Right renal pelvis (tissue), 4 donors: ENCODE results near the gene ATP6V0A1. TPM values are rescaled to one million over a fixed set of nuclear protein-coding genes. Genes with fewer than 3 reads are reported as not detected.

Experiments
- polyA plus RNA-seq, 4 donors: library from polyadenylated mRNA; unstranded; fragments of 120-200 nt; gene quantifications; one replicate each; pipeline ENCODE4 v1.2.1, GENCODE V29; 2013; ENCODE audit not compliant: insufficient read length in 4 of 4

Gene ATP6V0A1
- polyA plus RNA-seq, 4 donors: 43.1 to 58.2 (median 55.1) TPM

Other genes starting within 250 kb of the ATP6V0A1 start
- 10 to 100 TPM; 40.3 to 46.7 (median 42.0) TPM for gene STAT5B, start 182.5 kb upstream of the ATP6V0A1 start, polyA plus RNA-seq
- 1 to 10 TPM; 5.7 to 6.8 (median 6.4) TPM for gene STAT5A, start 170.4 kb upstream of the ATP6V0A1 start, polyA plus RNA-seq
- gene STAT3, start 70.4 kb upstream of the ATP6V0A1 start, polyA plus RNA-seq: 10 to 100 TPM; 59.8 to 63.4 (median 60.4) TPM
- 10 to 100 TPM; 64.8 to 82.0 (median 68.3) TPM for gene CAVIN1, start 35.6 kb upstream of the ATP6V0A1 start, polyA plus RNA-seq
- gene NAGLU, start 77.4 kb downstream of the ATP6V0A1 start, polyA plus RNA-seq: 10 to 100 TPM; 18.8 to 31.7 (median 24.2) TPM
- 1 to 10 TPM; 3.0 to 4.8 (median 3.4) TPM for gene HSD17B1, start 94.0 kb downstream of the ATP6V0A1 start, polyA plus RNA-seq
- 10 to 100 TPM; 55.6 to 60.9 (median 57.1) TPM for gene COASY, start 103.3 kb downstream of the ATP6V0A1 start, polyA plus RNA-seq
- 10 to 100 TPM; 33.9 to 37.7 (median 34.6) TPM for gene MLX, start 108.2 kb downstream of the ATP6V0A1 start, polyA plus RNA-seq
- 10 to 100 TPM; 16.7 to 17.9 (median 16.9) TPM for gene PSMC3IP, start 118.9 kb downstream of the ATP6V0A1 start, polyA plus RNA-seq
- gene RETREG3, start 150.5 kb downstream of the ATP6V0A1 start, polyA plus RNA-seq: 10 to 100 TPM; 42.5 to 46.6 (median 44.4) TPM
- gene TUBG1, start 150.8 kb downstream of the ATP6V0A1 start, polyA plus RNA-seq: 10 to 100 TPM; 55.8 to 66.1 (median 59.4) TPM
- gene TUBG2, start 200.4 kb downstream of the ATP6V0A1 start, polyA plus RNA-seq: 10 to 100 TPM; 21.6 to 28.1 (median 25.9) TPM
- 10 to 100 TPM; 13.5 to 19.4 (median 15.1) TPM for gene PLEKHH3, start 218.1 kb downstream of the ATP6V0A1 start, polyA plus RNA-seq
- gene CCR10, start 223.0 kb downstream of the ATP6V0A1 start, polyA plus RNA-seq: 1 to 10 TPM; 1.1 to 2.2 (median 1.3) TPM
- 10 to 100 TPM in 1 of 4 donors, 1 to 10 TPM in 3; 8.4 to 10.1 (median 8.5) TPM for gene CNTNAP1, start 223.7 kb downstream of the ATP6V0A1 start, polyA plus RNA-seq